Measurements from ENCODE around the gene CCDC9. TPM values are rescaled to one million over a fixed set of nuclear protein-coding genes. Genes with fewer than 3 reads are reported as not detected.
"Not testable (repeated sequence)": the region's sequence is repeated elsewhere in the genome, so short reads cannot be mapped to it uniquely, and the experiment has no call there.

Gene CCDC9
- total RNA-seq, 1 donor from 2014 or later = 34.7 TPM

GRCh38 chr19:47231215-47232054 lies 24.9 kb upstream of the CCDC9 start:
- intact Hi-C loops (cut with micrococcal nuclease) = no loop called here

GRCh38 chr19:47232422-47233211 lies 23.7 kb upstream of the CCDC9 start:
- intact Hi-C loops (cut with micrococcal nuclease) = no loop called here

- intact Hi-C loops (cut with micrococcal nuclease) = no loop called here
Observed at GRCh38 chr19:47236072-47236675, 20.2 kb upstream of the CCDC9 start.

- intact Hi-C loops (cut with micrococcal nuclease) = no loop called here
Observed at GRCh38 chr19:47239152-47239551, 17.2 kb upstream of the CCDC9 start.

- intact Hi-C loops (cut with micrococcal nuclease) = loop anchor here (10.0 kb wide), 2 partner anchors 205 to 455 kb away; partner anchors contain the start of gene SLC1A5
Observed at GRCh38 chr19:47239610-47240296, 16.6 kb upstream of the CCDC9 start.

GRCh38 chr19:47240556-47240955 lies 15.8 kb upstream of the CCDC9 start:
- intact Hi-C loops (cut with micrococcal nuclease) = loop anchor here (10.0 kb wide), 2 partner anchors 206 to 456 kb away; partner anchors contain the start of gene SLC1A5

GRCh38 chr19:47240996-47241918 lies 15.1 kb upstream of the CCDC9 start:
- intact Hi-C loops (cut with micrococcal nuclease) = loop anchor here (10.0 kb wide), 2 partner anchors 206 to 456 kb away; partner anchors contain the start of gene SLC1A5

- intact Hi-C loops (cut with micrococcal nuclease) = loop anchor here (10.0 kb wide), 2 partner anchors 207 to 457 kb away; partner anchors contain the start of gene SLC1A5
Observed at GRCh38 chr19:47241919-47242577, 14.3 kb upstream of the CCDC9 start.

- intact Hi-C loops (cut with micrococcal nuclease) = loop anchor here (10.0 kb wide), 2 partner anchors 209 to 459 kb away; partner anchors contain the start of gene SLC1A5
Observed at GRCh38 chr19:47243364-47243775, 13.0 kb upstream of the CCDC9 start.

- intact Hi-C loops (cut with micrococcal nuclease) = loop anchor here (1.0 to 10.0 kb wide), 7 partner anchors 12 to 459 kb away; partner anchors contain the start of genes CCDC9 and SLC1A5
Observed at GRCh38 chr19:47243776-47244547, 12.4 kb upstream of the CCDC9 start.

GRCh38 chr19:47247308-47247990 lies 8.9 kb upstream of the CCDC9 start:
- intact Hi-C loops (cut with micrococcal nuclease) = loop anchor here (10.0 kb wide), 2 partner anchors 213 to 463 kb away; partner anchors contain the start of gene SLC1A5

- intact Hi-C loops (cut with micrococcal nuclease) = not testable (repeated sequence)
Observed at GRCh38 chr19:47253016-47253415, 3.3 kb upstream of the CCDC9 start.

- intact Hi-C loops (cut with micrococcal nuclease) = no loop called here
Observed at GRCh38 chr19:47253467-47253881, 2.9 kb upstream of the CCDC9 start.

- intact Hi-C loops (cut with micrococcal nuclease) = no loop called here
Observed at GRCh38 chr19:47253970-47254369, 2.4 kb upstream of the CCDC9 start.

- intact Hi-C loops (cut with micrococcal nuclease) = loop anchor here (1.0 to 5.0 kb wide), 7 partner anchors 13 to 910 kb away; partner anchors contain the start of genes INAFM1, TMEM160 and ZC3H4
Observed at GRCh38 chr19:47256693-47257410, 527 bp downstream of the CCDC9 start.

- intact Hi-C loops (cut with micrococcal nuclease) = loop anchor here (1.0 to 5.0 kb wide), 3 partner anchors 17 to 910 kb away; partner anchors contain the start of gene INAFM1
Observed at GRCh38 chr19:47257411-47258169, 1.3 kb downstream of the CCDC9 start.
